Sciatic nerve (tissue), 2 donors: ENCODE results near the gene BTBD19. TPM values are rescaled to one million over a fixed set of nuclear protein-coding genes. Genes with fewer than 3 reads are reported as not detected.
A peak's percentile ranks its signal among the peaks of the same experiment; 100 is the strongest.

Source experiments
- ATAC-seq: fragments of 200-7000 bp; cut with Tn5 transposase; one replicate; pipeline ENCODE4 v1.9.1; 2020; ENCODE audit warnings: mild to moderate bottlenecking, moderate library complexity
- DNase-seq: peaks from one replicate; pipeline ENCODE4 v3.0.0-alpha.2; 2020; ENCODE audit warnings: low spot score
- intact Hi-C: fragments of 100-400 bp; cut with DNase I; formaldehyde crosslinking; loops from one replicate; pipeline ENCODE4 v1.14.2; 2022
- total RNA-seq: library from RNA; stranded (reverse); fragmentation: NEBNext Ultra II Directional; extraction: Animal tissue kit (Norgen Biotek cat#: 25700); gene quantifications from one replicate; pipeline ENCODE4 v1.2.1, GENCODE V29; 2021
- donor health status: DM: no; HTN: no; CAD: no.
- donor health status: DM: no; HTN: no; CAD: no.

Gene BTBD19
- total RNA-seq, 1 donor from 2014 or later: 35.0 TPM

DNA sequence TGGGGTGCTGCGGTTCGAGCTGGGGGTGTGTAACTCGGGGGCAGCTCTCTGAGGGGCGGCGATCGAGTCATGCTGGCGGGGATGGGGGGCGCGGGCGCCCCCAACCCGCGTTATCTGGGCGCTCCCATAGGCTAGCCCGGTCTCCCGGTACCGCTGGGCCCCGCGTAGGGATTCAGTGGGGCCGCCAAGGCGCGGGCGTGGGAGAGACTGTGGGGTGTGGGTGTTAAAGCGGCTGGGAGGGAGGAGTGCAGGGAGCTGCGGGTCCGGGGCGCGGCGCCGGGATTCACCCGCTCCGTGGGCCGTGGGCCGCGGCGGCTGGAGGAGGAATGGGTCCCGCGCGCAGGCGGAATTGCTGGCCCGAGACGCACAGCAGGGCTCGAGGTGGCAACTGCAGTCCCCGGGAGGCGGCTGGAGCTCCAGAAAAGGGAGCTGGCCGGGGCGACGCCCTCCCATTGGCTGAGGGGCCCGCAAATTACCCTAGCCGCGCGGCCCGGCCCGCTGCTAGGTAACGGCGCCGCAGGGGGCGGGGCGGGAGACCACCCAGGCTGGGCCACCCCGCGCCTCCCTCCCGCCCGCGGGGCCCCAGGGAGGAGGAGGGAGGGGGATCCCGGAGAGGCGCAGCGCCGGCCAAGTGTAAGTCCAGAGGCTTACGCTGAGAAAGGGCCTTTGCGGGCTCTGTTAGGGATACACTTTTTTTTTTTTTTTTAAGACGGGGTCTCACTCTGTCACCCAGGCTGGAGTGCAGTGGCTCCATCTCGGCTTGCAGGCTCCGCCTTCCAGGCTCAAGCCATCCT, 34.7 kb downstream of the BTBD19 start, which contains the start of gene PTCH2:
Gene PTCH2 (minus strand): TSS at position 392 of the 794 bp plus-strand sequence. CDS start 321 bp downstream, at position 71.
- DNase-seq (peak; percentile 90), ATAC-seq (peak; percentile 95)
- intact Hi-C loops: no loop called here

DNA sequence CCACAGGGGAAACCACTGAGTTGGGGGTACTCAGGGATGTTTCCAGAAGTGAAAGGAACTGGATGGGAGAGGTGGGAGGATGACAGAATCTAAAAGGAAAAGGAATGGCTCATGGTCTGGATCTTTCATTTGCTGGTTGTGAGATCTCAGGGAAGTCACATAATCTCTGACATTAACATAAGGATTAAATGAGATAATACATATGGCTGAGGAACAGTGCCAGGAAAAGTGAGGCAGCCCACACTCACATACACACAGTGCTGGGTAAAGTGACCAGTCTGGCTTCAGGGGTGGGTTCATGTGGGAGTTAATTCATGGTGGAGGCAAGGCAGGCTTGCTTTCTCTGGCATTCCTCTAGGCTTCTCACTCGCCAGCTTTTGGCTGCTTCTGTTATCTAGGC, 38.7 kb downstream of the BTBD19 start:
- peak; percentile 25 for DNase-seq
- no peak for ATAC-seq
- intact Hi-C loops: no loop called here

DNA sequence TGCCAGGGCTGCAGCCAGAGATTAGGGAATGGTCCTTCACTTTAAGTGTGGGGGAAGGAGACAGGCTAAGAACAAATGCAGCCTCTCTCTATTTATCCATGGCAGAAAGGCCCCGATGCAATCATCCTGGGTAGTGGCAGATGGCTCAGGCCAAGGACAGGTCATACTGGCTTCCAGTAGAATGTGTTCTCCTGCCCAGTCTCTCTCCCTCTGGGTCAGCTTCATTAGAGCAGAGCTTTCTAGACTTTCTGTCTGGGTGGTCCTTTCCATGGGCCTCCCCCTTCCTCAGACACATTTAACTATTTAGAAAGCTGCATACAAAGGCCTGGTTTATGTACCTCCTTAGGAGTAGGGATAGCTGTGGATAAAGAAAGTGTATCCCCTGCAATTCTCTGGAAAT, 39.5 kb downstream of the BTBD19 start:
- ATAC-seq (no peak), DNase-seq (peak; percentile 19)
- intact Hi-C loops: no loop called here

DNA sequence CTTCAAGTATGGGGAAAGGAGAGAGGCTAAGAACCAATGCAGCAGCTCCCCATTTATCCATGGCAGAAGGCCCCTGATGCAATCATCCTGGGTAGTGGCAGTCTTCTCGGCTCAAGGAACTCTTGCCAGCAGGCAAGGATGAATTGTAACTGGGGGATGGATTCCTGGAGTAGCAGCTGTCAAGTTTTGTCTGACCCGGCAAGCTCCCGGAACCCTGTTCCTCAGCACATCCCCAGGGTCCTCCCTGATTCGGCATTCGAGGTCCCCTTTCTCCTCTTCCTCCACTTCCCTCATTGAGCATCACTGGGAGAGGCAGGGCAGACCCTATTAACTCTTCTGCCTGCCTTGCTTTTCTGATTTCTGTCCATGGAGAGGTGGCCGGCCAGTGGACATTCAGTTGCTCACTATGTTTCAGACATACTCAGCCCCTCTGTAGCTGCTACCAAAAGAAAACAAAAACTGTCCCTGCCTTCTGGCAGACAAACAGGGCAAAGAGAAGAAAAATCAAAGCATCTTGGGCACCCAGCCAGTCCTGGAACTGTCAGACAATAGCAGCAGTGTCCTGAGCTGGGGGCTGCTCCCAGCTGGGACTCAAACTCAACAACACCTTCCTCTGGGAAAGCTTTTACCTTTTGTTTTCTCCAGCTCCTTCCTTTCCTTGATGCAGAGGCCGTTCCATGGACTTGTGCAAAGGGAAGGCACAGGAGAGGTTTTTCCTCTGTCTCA, 40.3 kb downstream of the BTBD19 start:
- DNase-seq: peak; percentile 65
- intact Hi-C loops: no loop called here
- ATAC-seq: peak; percentile 71

DNA sequence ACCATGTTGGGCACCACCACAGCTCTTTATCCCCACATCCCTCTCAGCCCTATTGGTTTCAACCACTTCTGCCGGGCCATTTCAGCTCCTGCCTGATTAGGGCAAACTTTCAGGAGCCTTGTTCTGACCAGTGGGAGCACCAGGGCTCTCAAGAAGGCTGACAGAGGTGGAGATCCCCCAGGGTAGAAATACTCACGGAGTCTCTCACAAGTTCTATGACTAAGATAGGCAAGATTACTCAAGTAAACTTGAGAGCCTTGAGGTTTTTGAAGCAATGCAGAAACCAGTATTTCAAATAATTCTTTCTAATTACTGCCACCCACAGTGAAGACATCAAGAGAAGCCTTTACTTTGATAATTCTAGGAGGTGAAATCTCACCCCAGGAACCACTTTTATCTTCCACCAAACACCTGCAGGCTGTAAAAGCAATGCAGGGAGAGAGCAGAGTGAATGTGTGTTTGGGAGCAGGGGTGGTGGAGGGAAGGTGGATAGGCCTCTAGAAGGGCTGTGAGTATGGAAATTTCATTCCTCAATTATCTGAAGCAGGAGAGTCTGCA, 41.3 kb downstream of the BTBD19 start:
- peak; percentile 46 for ATAC-seq
- intact Hi-C loops: no loop called here
- peak; percentile 39 for DNase-seq

DNA sequence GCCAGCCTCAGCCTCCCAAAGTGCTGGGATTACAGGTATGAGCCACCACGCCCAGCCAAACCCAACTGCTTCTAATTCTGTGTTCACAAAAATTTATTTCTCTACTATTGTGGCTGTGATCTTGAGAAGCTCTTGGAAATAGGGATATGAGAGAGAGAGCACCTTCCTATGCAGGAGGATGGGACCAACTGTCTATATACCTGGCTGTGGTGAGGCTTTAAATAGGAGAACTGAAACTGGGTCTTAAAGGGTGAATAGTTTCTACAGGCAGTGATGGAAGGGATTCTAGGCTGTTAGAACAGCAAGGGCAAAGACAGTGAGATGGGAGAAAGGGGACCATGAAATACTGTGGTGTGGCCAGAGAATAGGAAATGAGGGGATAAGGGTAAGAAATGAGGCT, 43.0 kb downstream of the BTBD19 start:
- intact Hi-C loops: no loop called here
- ATAC-seq: no peak
- DNase-seq: no peak

- no peak for DNase-seq
- no peak for ATAC-seq
- intact Hi-C loops: no loop called here
Measured at GRCh38 chr1:44853201-44853600, 44.9 kb downstream of the BTBD19 start.

- intact Hi-C loops: no loop called here
- ATAC-seq: peak; percentile 37
- DNase-seq: no peak
Measured at GRCh38 chr1:44854970-44855369, 46.6 kb downstream of the BTBD19 start.

DNA sequence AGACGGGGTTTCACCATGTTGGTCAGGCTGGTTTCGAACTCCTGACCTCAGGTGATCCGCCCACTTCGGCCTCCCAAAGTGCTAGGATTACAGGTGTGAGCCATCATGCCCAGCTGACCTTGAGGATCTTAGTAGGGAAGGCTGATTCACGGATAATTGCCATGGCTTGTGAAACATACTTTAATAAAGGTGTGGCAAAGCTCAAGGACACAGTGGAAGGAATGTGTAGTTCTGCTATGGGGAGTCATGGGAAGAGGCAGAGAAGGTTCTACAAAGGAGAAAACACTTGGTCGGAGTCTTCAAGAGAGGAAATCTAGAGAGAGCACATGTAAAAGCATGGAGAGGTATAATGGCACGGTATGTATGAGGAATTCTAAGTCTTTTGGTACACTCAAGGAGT, 47.4 kb downstream of the BTBD19 start:
- no peak for ATAC-seq
- intact Hi-C loops: no loop called here
- DNase-seq: no peak

- intact Hi-C loops: no loop called here
Measured at GRCh38 chr1:44857446-44857845, 49.1 kb downstream of the BTBD19 start.

GRCh38 chr1:44860331-44860730, 52.0 kb downstream of the BTBD19 start:
- no peak for DNase-seq
- no peak for ATAC-seq
- intact Hi-C loops: no loop called here

More at GRCh38 chr1:44857446-44857845, 49.1 kb downstream of the BTBD19 start:
- no peak for ATAC-seq
- no peak for DNase-seq

- ATAC-seq: peak; percentile 79
- intact Hi-C loops: no loop called here
Measured at GRCh38 chr1:44860891-44861425, 52.6 kb downstream of the BTBD19 start.

DNA sequence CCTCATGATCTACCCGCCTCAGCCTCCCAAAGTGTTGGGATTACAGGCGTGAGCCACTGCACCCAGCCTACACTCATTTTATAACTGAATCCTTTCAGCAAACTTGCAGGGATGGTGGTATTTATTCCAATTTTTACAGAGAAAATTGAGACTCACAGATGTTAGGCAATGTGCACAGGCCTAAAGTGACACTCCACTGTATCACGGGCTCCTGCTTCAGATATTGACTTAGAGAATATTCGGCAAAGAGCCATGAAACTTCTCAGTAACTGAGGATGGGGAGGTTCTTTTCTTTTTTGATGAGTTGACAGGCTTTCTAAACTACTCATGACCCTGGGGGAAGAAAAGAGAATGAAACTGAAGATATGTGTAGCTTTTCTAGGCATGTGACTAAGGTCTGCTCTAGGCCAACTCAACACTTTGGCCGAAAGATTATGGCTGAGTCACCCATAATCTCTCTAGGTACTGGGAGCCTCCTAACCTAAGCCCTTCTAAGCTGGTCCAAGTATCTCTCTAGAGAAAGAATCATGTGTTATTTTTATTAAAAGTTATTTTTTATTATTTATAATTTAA, 54.6 kb downstream of the BTBD19 start:
- intact Hi-C loops: no loop called here
- ATAC-seq (peak; percentile 80), DNase-seq (no peak)

More at GRCh38 chr1:44860891-44861425, 52.6 kb downstream of the BTBD19 start:
- no peak for DNase-seq

Other genes starting within 250 kb of the BTBD19 start
- 12.5 TPM for gene TMEM53, start 134.0 kb upstream of the BTBD19 start, total RNA-seq
- 3.9 TPM for gene ARMH1, start 133.8 kb upstream of the BTBD19 start, total RNA-seq
- not detected for gene RNU5D-1, start 77.4 kb upstream of the BTBD19 start, total RNA-seq
- 1.2 TPM for gene KIF2C, start 68.7 kb upstream of the BTBD19 start, total RNA-seq
- 1,483 TPM for gene RPS8, start 33.0 kb upstream of the BTBD19 start, total RNA-seq
- 0.36 TPM for gene BEST4, start 20.4 kb upstream of the BTBD19 start, total RNA-seq
- 26.1 TPM for gene PLK3, start 8.1 kb upstream of the BTBD19 start, total RNA-seq
- gene DYNLT4, start 1.2 kb upstream of the BTBD19 start, total RNA-seq: 0.49 TPM
- gene PTCH2, start 34.7 kb downstream of the BTBD19 start, total RNA-seq: 31.2 TPM
- 30.7 TPM for gene EIF2B3, start 178.1 kb downstream of the BTBD19 start, total RNA-seq
- 37.6 TPM for gene HECTD3, start 202.8 kb downstream of the BTBD19 start, total RNA-seq
- 76.1 TPM for gene UROD, start 203.7 kb downstream of the BTBD19 start, total RNA-seq